ENCODE measurements around the gene ATG7.

- TF ChIP-seq EZH2 (IDR thresholded peaks at IDR 0.05) (no peak), FOXP2 (optimal IDR thresholded peaks at IDR 0.05; ENCODE audit: control extremely low read depth, extremely low read length, insufficient read depth) (no peak)
These were observed 257.1 kb downstream of the ATG7 start for GRCh38 chr3:11529281-11529680.

Measured in SK-N-MC (cell line).